IMR-90 (cell line): ENCODE measurements around the gene RYR2. TPM values are rescaled to one million over a fixed set of nuclear protein-coding genes. Genes with fewer than 3 reads are reported as not detected.

Experiments used
- ATAC-seq: fragments of 200-7000 bp; cut with Tn5 transposase; 2 replicates; pipeline ENCODE4 v1.9.1; 2020; ENCODE audit warnings: low read depth, mild to moderate bottlenecking, moderate library complexity
- BruUV-seq: library from RNA; stranded (reverse); fragments of 400-500 nt; replicated peaks from 2 replicates; lab custom pipeline; 2021; lab: Mats Ljungman, UMichigan
- CTCF ChIA-PET: fragments of 300-600 bp; formaldehyde crosslinking; extraction: SDS; loops from one replicate; lab custom pipeline; 2021; ENCODE audit warnings: antibody characterized with exemption; lab: Yijun Ruan, JAX
- POLR2A ChIA-PET: fragments of 300-600 bp; sonication (Branson Sonifier 250); formaldehyde crosslinking; loops from one replicate; lab custom pipeline; 2022; ENCODE audit warnings: antibody characterized with exemption; ENCODE audit not compliant: unreplicated experiment; lab: Charles Lee
- DNase-seq: peaks from one replicate; pipeline ENCODE4 v3.0.0; 2013
- H2AFZ ChIP-seq: replicated peaks from 2 replicates; pipeline ENCODE3; 2013; ENCODE audit warnings: low read length, mild to moderate bottlenecking; ENCODE audit not compliant: poor library complexity
- H2AK5ac ChIP-seq: 2 replicates; pipeline ENCODE4 v1.6.1; 2013; ENCODE audit warnings: low read depth, low read length, inconsistent platforms
- H2AK9ac ChIP-seq: replicated peaks from 2 replicates; pipeline ENCODE3; 2013; ENCODE audit warnings: mild to moderate bottlenecking, low read depth, low read length, moderate library complexity; ENCODE audit not compliant: poor library complexity
- H2BK120ac ChIP-seq: 2 replicates; pipeline ENCODE4 v1.6.1; 2013; ENCODE audit warnings: low read depth, low read length, inconsistent platforms
- H2BK15ac ChIP-seq: 3 replicates; pipeline ENCODE4 v1.6.1; 2013; ENCODE audit warnings: low read depth, low read length, inconsistent platforms
- H2BK20ac ChIP-seq: 2 replicates; pipeline ENCODE4 v1.6.1; 2013; ENCODE audit warnings: low read depth, mild to moderate bottlenecking, inconsistent platforms, low read length, moderate library complexity
- H2BK5ac ChIP-seq: 2 replicates; pipeline ENCODE4 v1.6.1; 2013; ENCODE audit warnings: mild to moderate bottlenecking, low read depth, low read length, inconsistent platforms; ENCODE audit not compliant: poor library complexity, severe bottlenecking
- H3K14ac ChIP-seq: replicated peaks from 2 replicates; pipeline ENCODE4 v1.6.1; 2013; ENCODE audit warnings: low read depth, low read length, inconsistent platforms
- H3K18ac ChIP-seq: 2 replicates; pipeline ENCODE4 v1.6.1; 2013; ENCODE audit warnings: low read depth, low read length, control low read depth
- H3K23ac ChIP-seq: 2 replicates; pipeline ENCODE4 v1.6.1; 2013; ENCODE audit warnings: low read depth, low read length, inconsistent platforms
- H3K27ac ChIP-seq: 2 replicates; pipeline ENCODE4 v1.5.1; 2013; ENCODE audit warnings: mild to moderate bottlenecking, control low read depth, low read length; ENCODE audit not compliant: insufficient read depth
- H3K27me3 ChIP-seq: 2 replicates; pipeline ENCODE4 v1.6.1; 2013; ENCODE audit warnings: low read length; ENCODE audit not compliant: control insufficient read depth, insufficient read depth
- H3K36me3 ChIP-seq: 2 replicates; pipeline ENCODE4 v1.6.1; 2013; ENCODE audit warnings: low read length, mixed read lengths; ENCODE audit not compliant: control insufficient read depth, insufficient read depth
- H3K4ac ChIP-seq: 2 replicates; pipeline ENCODE4 v1.6.1; 2013; ENCODE audit warnings: low read depth, low read length, inconsistent platforms
- H3K4me1 ChIP-seq: 2 replicates; pipeline ENCODE4 v1.6.1; 2013; ENCODE audit warnings: low read length, mixed read lengths; ENCODE audit not compliant: control insufficient read depth, insufficient read depth
- H3K4me2 ChIP-seq: 2 replicates; pipeline ENCODE4 v1.6.1; 2013; ENCODE audit warnings: low read depth, mild to moderate bottlenecking, control low read depth, low read length, moderate library complexity
- H3K4me3 ChIP-seq: 2 replicates; pipeline ENCODE4 v1.5.1; 2013; ENCODE audit warnings: low read depth, mild to moderate bottlenecking, control low read depth, low read length, moderate library complexity; ENCODE audit not compliant: insufficient read depth
- H3K56ac ChIP-seq: 2 replicates; pipeline ENCODE4 v1.6.1; 2013; ENCODE audit warnings: low read length, inconsistent platforms; ENCODE audit not compliant: insufficient read depth; ENCODE audit errors: extremely low read depth
- H3K79me1 ChIP-seq, 2 experiments: 2 replicates each; pipeline ENCODE4 v1.6.1; 2013; ENCODE audit warnings: low read length in 2 of 2, inconsistent platforms in 1 of 2, low read depth in 1 of 2
- H3K9ac ChIP-seq: 2 replicates; pipeline ENCODE4 v1.6.1; 2013; ENCODE audit warnings: low read depth, low read length, control low read depth
- H3K9me1 ChIP-seq: 2 replicates; pipeline ENCODE4 v1.6.1; 2013; ENCODE audit warnings: low read length, inconsistent platforms; ENCODE audit not compliant: insufficient read depth
- H3K9me3 ChIP-seq: 2 replicates; pipeline ENCODE4 v1.6.1; 2013; ENCODE audit warnings: low read length; ENCODE audit not compliant: control insufficient read depth, insufficient read depth
- H4K20me1 ChIP-seq: 2 replicates; pipeline ENCODE4 v1.6.1; 2013; ENCODE audit warnings: low read length, inconsistent platforms; ENCODE audit not compliant: insufficient read depth
- H4K5ac ChIP-seq: 2 replicates; pipeline ENCODE4 v1.6.1; 2013; ENCODE audit warnings: mild to moderate bottlenecking, low read depth, low read length, control low read depth
- H4K8ac ChIP-seq, 2 experiments: 2 replicates each; pipeline ENCODE4 v1.6.1; 2013; ENCODE audit warnings: low read depth in 2 of 2, low read length in 2 of 2, control low read depth in 1 of 2, inconsistent platforms in 1 of 2
- H4K91ac ChIP-seq: 2 replicates; pipeline ENCODE4 v1.6.1; 2013; ENCODE audit warnings: low read depth, low read length, inconsistent platforms; ENCODE audit not compliant: insufficient read depth
- CHD1 ChIP-seq: IDR thresholded peaks from 2 replicates; pipeline ENCODE4 v1.6.1; 2012; ENCODE audit warnings: low read depth, low read length, improper control_type of control experiment
- WGBS, 2 experiments: methylation state at CpG; one replicate each; pipeline versions ENCODE4 v1.1.5 to v1.1.7; 2013; ENCODE audit warnings: missing lambda C conversion rate in 2 of 2; ENCODE audit not compliant: insufficient read length in 1 of 2; ENCODE audit errors: extremely low coverage in 2 of 2; 5-methylcytosine and 5-hydroxymethylcytosine counted together
- dilution Hi-C: fragments of 300-500 bp; cut with HindIII; formaldehyde crosslinking; loops from one replicate; pipeline ENCODE4 v1.14.3; 2018; ENCODE audit warnings: low sequenced_read_pairs; ENCODE audit not compliant: unreplicated experiment
- in situ Hi-C: fragments of 300-500 bp; cut with MboI; formaldehyde crosslinking; loops from 3 replicates; pipeline ENCODE4 v1.14.3; 2019; ENCODE audit warnings: low sequenced_read_pairs, inconsistent platforms, mixed read lengths
- intact Hi-C: fragments of 100-400 bp; cut with micrococcal nuclease; formaldehyde crosslinking; loops from 2 replicates; pipeline ENCODE4 v1.10.0; 2022
- polyA plus RNA-seq, 3 experiments: library from polyadenylated mRNA; depleted of rRNA; stranded (reverse); fragments of >200 nt; gene quantifications; 2 replicates each; pipeline ENCODE4 v1.2.3, GENCODE V29; 2012; ENCODE audit warnings: low replicate concordance in 1 of 3
- total RNA-seq: library from RNA; depleted of rRNA; stranded (reverse); fragments of >200 nt; gene quantifications from 2 replicates; pipeline ENCODE4 v1.2.3, GENCODE V29; 2012

Gene RYR2
- total and polyA plus RNA-seq, 2 of the 4 experiments (the other 2 are of a cell fraction), result not detected

DNA sequence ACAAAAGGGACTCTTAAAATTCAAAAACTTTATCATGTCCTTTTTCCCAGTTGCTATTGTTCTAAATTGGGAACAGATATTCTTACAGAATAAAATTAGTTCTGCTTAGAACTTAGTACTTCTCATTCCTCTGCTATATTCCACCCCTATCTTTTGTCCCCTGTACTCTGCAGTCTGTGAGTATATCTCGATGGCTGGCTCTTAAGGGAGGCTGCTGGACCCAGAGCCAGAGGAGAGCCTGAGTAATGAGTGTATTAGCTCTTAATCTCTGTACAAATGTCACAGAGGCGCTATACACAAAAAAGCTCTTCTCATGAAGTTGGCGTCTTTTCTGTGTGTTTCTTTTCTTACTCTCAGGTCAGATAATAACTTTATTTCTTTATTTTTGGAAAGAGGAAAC lies 425.3 kb downstream of the RYR2 start:
- Histone ChIP-seq H3K27me3 (no peaks in the 10 kb centered on the region), H3K14ac (no peak overlapping the region), H4K5ac (no peak overlapping the region), H4K20me1 (no peaks in the 10 kb centered on the region), H2BK120ac (no peak overlapping the region), H3K36me3 (no peaks in the 10 kb centered on the region), H2BK5ac (no peak overlapping the region), H2BK20ac (no peak overlapping the region), H3K27ac (no peak overlapping the region), H3K9me3 (peaks cover 3% of the 10 kb centered on the region), H2AFZ (no peak overlapping the region), H3K79me1 (no peaks in the 10 kb centered on the region), H4K91ac (no peak overlapping the region), H3K9me1 (no peaks in the 10 kb centered on the region), H2AK5ac (no peak overlapping the region), H3K4ac (no peak overlapping the region), H3K23ac (no peak overlapping the region), H3K4me2 (no peak overlapping the region), H3K4me1 (no peaks in the 10 kb centered on the region), H3K56ac (no peak overlapping the region), H4K8ac (no peak overlapping the region), H3K4me3 (no peak overlapping the region), H3K9ac (no peak overlapping the region), H2BK15ac (no peak overlapping the region), H3K18ac (no peak overlapping the region), H2AK9ac (no peak overlapping the region)
- no TSS peak for BruUV-seq
- ChIA-PET CTCF (no interaction called here), POLR2A (no interaction called here)
- WGBS, 2 experiments, result no CpG with 5 or more reads among the region's 3 CpGs
- no peak for ATAC-seq
- DNase-seq, result no peak
- dilution Hi-C loops (no loop called here), in situ Hi-C loops (no loop called here), intact Hi-C loops (no loop called here)
- no peak for TF ChIP-seq CHD1
